Psoas muscle (tissue), 8 donors: ENCODE results near the gene LYPD6. TPM values are rescaled to one million over a fixed set of nuclear protein-coding genes. Genes with fewer than 3 reads are reported as not detected.

Experiments used
- ATAC-seq, 4 donors: fragments of 200-7000 bp; cut with Tn5 transposase; one replicate each; pipeline ENCODE4 v1.9.1; 2020; ENCODE audit warnings: moderate library complexity in 3 of 4, mild to moderate bottlenecking in 2 of 4
- DNase-seq, 2 donors: peaks; one replicate each; pipeline ENCODE4 v3.0.0-alpha.2; 2020
- H3K27ac ChIP-seq: fragments of 200-600 bp; one replicate; pipeline ENCODE4 v1.8.0; 2022
- H3K27me3 ChIP-seq, 3 donors: fragments of 200-600 bp in 1 of 3; one replicate each; pipeline versions ENCODE4 v1.6.1 to v1.8.0; 2013 to 2022; ENCODE audit warnings: low read length in 2 of 3, mild to moderate bottlenecking in 2 of 3, moderate library complexity in 1 of 3; ENCODE audit not compliant: insufficient read depth in 3 of 3
- H3K36me3 ChIP-seq, 2 donors: fragments of 200-600 bp in 1 of 2; one replicate each; pipeline versions ENCODE4 v1.6.1 to v1.8.0; 2013 to 2022; ENCODE audit warnings: low read depth in 1 of 2, mild to moderate bottlenecking in 1 of 2, moderate library complexity in 1 of 2; ENCODE audit not compliant: insufficient read depth in 1 of 2
- H3K4me1 ChIP-seq: fragments of 200-600 bp; one replicate; pipeline ENCODE4 v1.8.0; 2022
- H3K4me3 ChIP-seq: fragments of 200-600 bp; one replicate; pipeline ENCODE4 v1.8.0; 2022; ENCODE audit warnings: mild to moderate bottlenecking
- H3K9me3 ChIP-seq: fragments of 200-600 bp; one replicate; pipeline ENCODE4 v1.8.0; 2022
- CTCF ChIP-seq: fragments of 200-600 bp; IDR thresholded peaks from one replicate; pipeline ENCODE4 v1.8.0; 2022; ENCODE audit warnings: antibody characterized with exemption
- WGBS, 3 donors: extraction: QIAGEN DNeasy Blood & Tissue Kit; methylation state at CpG; one replicate each; pipeline versions ENCODE4 v1.1.6 to v1.1.7; 2013; 5-methylcytosine and 5-hydroxymethylcytosine counted together
- intact Hi-C, 2 donors: fragments of 100-400 bp; cut with DNase I; formaldehyde crosslinking; loops; one replicate each; pipeline versions ENCODE4 v1.11.0 to v1.14.2; 2022
- polyA plus RNA-seq, 3 donors: library from polyadenylated mRNA; stranded (reverse); fragments of 200-250 nt; gene quantifications; one replicate each; pipeline ENCODE4 v1.2.3, GENCODE V29; 2013
- total RNA-seq, 4 donors: library from RNA; stranded (reverse); fragmentation: NEBNext Ultra II Directional in 2 of 4; extraction: Animal tissue kit (Norgen Biotek cat#: 25700) in 2 of 4; gene quantifications; one replicate each; pipeline versions ENCODE4 v1.2.1 to v1.2.4, GENCODE V29; 2021 to 2023
- donor health status: healthy with polysubstance abuse.
- donor health status: DM: no; HTN: no; CAD: no; lungs with moderate emphysema.
- donor health status: Bipolar disorder and iron deficiency.
- donor health status: healthy.
- donor health status: DM: yes; HTN: yes; CAD: no.
- donor health status: DM: no; HTN: no; CAD: no.
- donor health status: DM: no; HTN: no; CAD: no.
- donor health status: DM: yes; HTN: yes; CAD: no.

Gene LYPD6
- total and polyA plus RNA-seq, 7 donors = 0.04 to 0.11 (median 0.05) TPM; not detected in 2

DNA sequence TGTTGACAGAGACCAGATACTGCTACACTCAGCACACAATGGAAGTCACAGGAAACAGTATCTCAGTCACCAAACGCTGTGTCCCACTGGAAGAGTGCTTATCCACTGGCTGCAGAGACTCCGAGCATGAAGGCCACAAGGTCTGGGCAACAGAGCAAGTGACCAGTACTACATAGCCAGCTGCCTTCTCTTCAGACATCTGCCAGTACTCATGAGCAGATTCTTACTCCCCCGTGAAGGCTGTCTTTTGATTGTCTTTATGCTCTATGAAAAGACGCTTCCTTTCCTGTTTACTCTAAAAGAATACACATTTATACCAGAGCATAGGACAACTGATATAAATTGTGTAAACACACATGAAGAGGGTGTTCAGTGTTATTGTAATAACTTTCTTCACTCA lies 138.2 kb downstream of the LYPD6 start:
- no peak for TF ChIP-seq CTCF
- intact Hi-C loops = no loop called here
- DNase-seq (no peak), ATAC-seq (no peak)
- no peaks in the 10 kb centered on the region for H3K27me3 ChIP-seq
- H3K9me3 ChIP-seq = no peaks in the 10 kb centered on the region
- no peak overlapping the region for H3K27ac ChIP-seq
- 79 to 82% (median 80%) methylated on average over 4 of the region's 4 CpGs for WGBS, 3 donors
- H3K36me3 ChIP-seq = no peaks in the 10 kb centered on the region
- no peaks in the 10 kb centered on the region for H3K4me1 ChIP-seq
- no peak overlapping the region for H3K4me3 ChIP-seq

DNA sequence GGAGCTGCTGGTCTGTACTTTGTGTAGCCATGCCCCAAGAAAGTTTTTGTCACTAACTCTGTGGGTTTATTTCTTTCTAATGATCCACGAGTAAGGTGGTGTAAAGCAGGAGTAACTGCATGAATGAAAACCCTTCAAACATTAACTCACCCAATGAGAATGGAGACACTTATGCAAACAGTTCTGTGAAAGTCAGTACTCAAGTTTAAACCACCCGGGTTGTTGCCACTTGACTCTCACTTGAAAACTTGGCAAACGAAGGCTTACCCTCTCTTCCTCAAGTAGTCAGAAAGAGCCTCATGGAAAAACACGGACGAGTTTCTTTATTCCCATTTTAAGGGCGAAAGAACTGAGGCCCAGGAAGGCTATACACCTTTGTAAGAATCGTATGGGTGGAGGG lies 139.7 kb downstream of the LYPD6 start:
- no peak for TF ChIP-seq CTCF
- Histone ChIP-seq H3K4me3 (no peak overlapping the region), H3K36me3 (no peaks in the 10 kb centered on the region), H3K27ac (no peak overlapping the region), H3K9me3 (no peaks in the 10 kb centered on the region), H3K27me3 (no peaks in the 10 kb centered on the region), H3K4me1 (no peaks in the 10 kb centered on the region)
- ATAC-seq (no peak), DNase-seq (no peak)
- intact Hi-C loops = no loop called here
- WGBS, 3 donors = 89 to 91% (median 89%) methylated on average over 7 of the region's 7 CpGs

DNA sequence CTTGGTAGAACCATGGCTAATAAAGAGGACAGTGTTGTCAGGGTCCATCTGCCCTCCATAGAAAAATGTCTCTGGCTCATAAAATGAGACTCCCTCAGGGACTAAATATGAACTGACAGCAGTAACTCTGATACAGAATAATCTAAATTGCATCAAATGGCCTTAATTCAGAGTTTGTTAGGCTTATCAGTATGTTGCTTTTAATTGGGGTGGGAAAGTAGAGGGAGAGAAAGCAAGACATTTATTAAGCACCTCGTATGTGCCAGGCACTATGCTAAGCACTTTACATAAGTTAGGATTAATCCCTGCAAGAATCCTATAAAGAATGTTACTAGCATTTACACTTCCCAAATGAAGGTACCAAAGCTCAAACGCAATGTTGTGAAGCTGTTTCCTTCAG lies 142.0 kb downstream of the LYPD6 start:
- H3K27ac ChIP-seq = no peak overlapping the region
- no peak overlapping the region for H3K4me3 ChIP-seq
- intact Hi-C loops = no loop called here
- no peaks in the 10 kb centered on the region for H3K9me3 ChIP-seq
- H3K36me3 ChIP-seq = no peaks in the 10 kb centered on the region
- ATAC-seq (no peak), DNase-seq (no peak)
- H3K27me3 ChIP-seq = no peaks in the 10 kb centered on the region
- TF ChIP-seq CTCF = no peak
- 81 to 86% (median 82%) methylated on average over 2 of the region's 2 CpGs for WGBS, 3 donors
- no peaks in the 10 kb centered on the region for H3K4me1 ChIP-seq

DNA sequence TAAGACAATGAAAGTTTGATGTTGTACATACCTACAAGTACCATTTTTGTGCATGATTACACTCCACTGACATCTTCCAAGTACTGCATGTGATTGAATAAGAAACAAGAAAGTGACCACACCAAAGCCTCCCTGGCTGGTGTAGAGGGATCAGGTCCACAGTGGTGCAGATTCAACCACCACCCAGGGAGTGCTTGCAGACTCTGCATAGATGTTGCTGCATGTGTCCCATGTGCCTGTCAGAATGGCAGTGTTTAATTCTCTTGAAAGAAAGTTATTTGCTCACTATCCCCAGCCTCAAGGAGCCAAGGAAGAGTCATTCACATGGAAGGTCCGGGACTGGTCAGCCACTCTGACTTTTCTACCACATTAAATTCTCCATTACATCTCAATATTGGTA lies 142.7 kb downstream of the LYPD6 start:
- WGBS, 3 donors = 93 to 97% (median 97%) methylated on average over 1 of the region's 1 CpG
- Histone ChIP-seq H3K4me1 (no peaks in the 10 kb centered on the region), H3K9me3 (no peaks in the 10 kb centered on the region), H3K27me3 (no peaks in the 10 kb centered on the region), H3K4me3 (no peak overlapping the region), H3K36me3 (no peaks in the 10 kb centered on the region), H3K27ac (no peak overlapping the region)
- no peak for TF ChIP-seq CTCF
- DNase-seq (no peak), ATAC-seq (no peak)
- intact Hi-C loops = no loop called here

GRCh38 chr2:149473521-149473920 lies 143.1 kb downstream of the LYPD6 start:
- no peak for ATAC-seq
- no peak for TF ChIP-seq CTCF
- no peak for DNase-seq
- Histone ChIP-seq H3K4me3 (no peak overlapping the region), H3K9me3 (no peaks in the 10 kb centered on the region), H3K27ac (no peak overlapping the region), H3K27me3 (no peaks in the 10 kb centered on the region), H3K36me3 (no peaks in the 10 kb centered on the region), H3K4me1 (no peaks in the 10 kb centered on the region)
- intact Hi-C loops = no loop called here
